Natural killer cell treated with Interleukin-12 subunit alpha and Interleukin-12 subunit beta and Interleukin-15 and Interleukin-18, amount 100 ng/mL, for 72 hours (primary cell): ENCODE results near the gene TRPM7. TPM values are rescaled to one million over a fixed set of nuclear protein-coding genes. Genes with fewer than 3 reads are reported as not detected.

Experiments used
- ATAC-seq, 2 donors: fragments of 150-1000 bp; cut with Tn5 transposase in 1 of 2; sonication (Bioruptor Pico), chemical (Tn5 transposase) in 1 of 2; 2 replicates each; pipeline ENCODE4 v1.10.0; 2021
- DNase-seq: peaks from one replicate; pipeline ENCODE4 v3.0.0; 2022; ENCODE audit warnings: low spot score
- H3K27ac Mint-ChIP-seq, 2 donors: 1 replicate in 1 of 2; 2 replicates in 1 of 2; pipeline ENCODE4 v1.8.0; 2022; ENCODE audit warnings: mixed read lengths in 2 of 2, mild to moderate bottlenecking in 1 of 2, moderate library complexity in 1 of 2
- H3K27me3 Mint-ChIP-seq, 2 donors: 1 replicate in 1 of 2; 2 replicates in 1 of 2; pipeline ENCODE4 v1.8.0; 2022; ENCODE audit warnings: mixed read lengths in 2 of 2
- H3K36me3 Mint-ChIP-seq: one replicate; pipeline ENCODE4 v1.8.0; 2022; ENCODE audit warnings: mixed read lengths
- H3K4me1 Mint-ChIP-seq, 2 donors: 1 replicate in 1 of 2; 2 replicates in 1 of 2; pipeline ENCODE4 v1.8.0; 2022; ENCODE audit warnings: low read depth in 2 of 2, mixed read lengths in 2 of 2, mild to moderate bottlenecking in 1 of 2
- H3K4me3 Mint-ChIP-seq: one replicate; pipeline ENCODE4 v1.8.0; 2022; ENCODE audit warnings: mixed read lengths
- H3K9me3 Mint-ChIP-seq: 2 replicates; pipeline ENCODE4 v1.8.0; 2022; ENCODE audit warnings: mixed read lengths
- total RNA-seq, 2 donors: library from RNA; stranded (reverse); gene quantifications; one replicate each; pipeline ENCODE4 v1.2.3, GENCODE V29; 2022

TRPM7 gene
- total RNA-seq, 2 donors from 2014 or later = 31.7 to 64.0 TPM

DNA sequence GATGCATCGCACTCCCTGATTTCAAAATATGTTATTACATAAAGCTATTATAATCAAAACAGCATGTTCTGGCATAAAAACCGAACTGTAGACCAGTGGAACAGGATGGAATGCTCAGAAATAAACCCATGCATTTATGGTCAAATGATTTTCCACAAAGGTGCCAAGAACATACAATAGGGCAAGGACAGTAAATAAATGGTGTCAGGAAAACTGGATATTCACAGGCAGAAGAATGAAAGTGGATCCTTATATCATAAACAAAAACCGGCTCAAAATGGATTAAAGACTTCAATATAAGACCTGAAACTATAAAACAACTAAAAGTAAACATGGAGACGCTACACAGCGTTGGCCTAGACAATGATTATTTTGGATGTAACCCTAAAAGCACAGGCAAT lies 162.7 kb downstream of the TRPM7 start:
- no peak overlapping the region for H3K4me3 Mint-ChIP-seq
- no peaks in the 10 kb centered on the region for H3K27me3 Mint-ChIP-seq
- no peaks in the 10 kb centered on the region for H3K36me3 Mint-ChIP-seq
- no peak overlapping the region for H3K27ac Mint-ChIP-seq
- no peak for DNase-seq
- H3K9me3 Mint-ChIP-seq = no peaks in the 10 kb centered on the region
- ATAC-seq = no peak
- H3K4me1 Mint-ChIP-seq = no peaks in the 10 kb centered on the region

DNA sequence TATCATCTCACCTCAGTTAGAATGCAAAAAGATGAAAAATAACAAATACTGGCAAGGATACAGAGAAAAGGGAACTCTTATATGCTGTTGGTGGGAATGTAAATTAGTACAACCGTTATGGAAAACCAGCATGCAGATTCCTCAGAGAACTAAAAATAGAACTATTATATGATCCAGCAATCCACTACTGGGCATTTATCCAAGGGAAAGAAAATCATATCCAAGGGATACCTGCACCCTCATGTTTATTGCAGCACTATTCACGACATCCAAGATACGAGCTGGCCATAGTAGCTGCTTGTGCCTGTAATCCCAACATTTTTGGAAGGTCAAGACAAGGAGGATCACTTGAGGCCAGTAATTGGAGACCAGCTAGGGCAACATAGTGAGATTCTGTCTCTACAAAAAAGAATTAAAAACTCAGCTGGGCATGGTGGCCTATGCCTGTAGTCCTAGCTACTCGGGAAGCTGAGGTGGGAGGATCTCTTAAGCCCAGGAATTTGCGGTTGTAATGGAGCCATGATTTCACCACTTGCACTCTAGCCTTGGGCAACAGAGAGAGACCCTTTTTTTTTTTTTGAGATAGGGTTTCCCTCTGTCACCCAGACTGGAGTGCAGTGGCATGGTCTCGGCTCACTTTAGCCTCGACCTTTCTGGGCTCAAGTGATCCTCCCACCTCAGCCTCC lies 166.7 kb downstream of the TRPM7 start:
- ATAC-seq (no peak), DNase-seq (no peak)
- H3K4me3 Mint-ChIP-seq = no peak overlapping the region
- no peaks in the 10 kb centered on the region for H3K27me3 Mint-ChIP-seq
- H3K4me1 Mint-ChIP-seq = no peaks in the 10 kb centered on the region
- H3K9me3 Mint-ChIP-seq = no peaks in the 10 kb centered on the region
- H3K27ac Mint-ChIP-seq = no peak overlapping the region
- no peaks in the 10 kb centered on the region for H3K36me3 Mint-ChIP-seq

DNA sequence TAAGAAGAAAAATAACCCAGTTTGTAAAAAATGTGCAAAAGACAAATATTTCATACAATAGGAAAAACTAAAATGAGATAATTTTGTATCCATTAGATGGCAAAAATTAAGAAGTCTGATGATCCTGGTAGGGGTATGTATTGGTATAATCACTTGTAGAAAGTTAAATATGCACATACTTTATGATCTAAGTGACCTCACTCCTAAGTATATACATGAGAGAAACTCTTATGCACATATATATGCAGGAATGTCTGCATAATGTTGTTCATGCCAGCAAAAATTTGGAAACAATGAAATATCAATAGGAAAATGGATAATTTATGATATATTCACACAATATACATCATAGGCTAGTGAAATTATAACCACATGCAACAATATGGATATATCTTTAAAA lies 173.6 kb downstream of the TRPM7 start:
- no peak overlapping the region for H3K27ac Mint-ChIP-seq
- H3K4me3 Mint-ChIP-seq = no peak overlapping the region
- H3K4me1 Mint-ChIP-seq = no peaks in the 10 kb centered on the region
- H3K9me3 Mint-ChIP-seq = no peaks in the 10 kb centered on the region
- DNase-seq = no peak
- H3K36me3 Mint-ChIP-seq = no peaks in the 10 kb centered on the region
- no peak for ATAC-seq
- no peaks in the 10 kb centered on the region for H3K27me3 Mint-ChIP-seq

Other genes with a start within 250 kb of the TRPM7 start
- gene USP50, start 140.1 kb downstream of the TRPM7 start, total RNA-seq = not detected
- gene SPPL2A, start 78.9 kb upstream of the TRPM7 start, total RNA-seq = 100 to 1,000 TPM; 121 to 201 TPM
- gene AP4E1, start 221.9 kb upstream of the TRPM7 start, total RNA-seq = 10 to 100 TPM; 13.7 to 16.1 TPM